Measurements from ENCODE around the gene WWC2.

The WWC2 gene

GRCh38 chr4:183327827-183328226 is 228.8 kb downstream of the WWC2 start:
- no peak overlapping the region for H3K4me3 ChIP-seq (replicated peaks; ENCODE audit: low read depth, low read length)
- TF ChIP-seq CTCF (IDR thresholded peaks at IDR 0.05; ENCODE audit: low read depth, low read length, missing control alignments), result no peak
- DNase-seq (ENCODE audit: extremely low read depth, low read depth), result no peak

GRCh38 chr4:183328832-183329231 is 229.8 kb downstream of the WWC2 start:
- no peak for DNase-seq (ENCODE audit: extremely low read depth, low read depth)
- no peak for TF ChIP-seq CTCF (IDR thresholded peaks at IDR 0.05; ENCODE audit: low read depth, low read length, missing control alignments)
- no peak overlapping the region for H3K4me3 ChIP-seq (replicated peaks; ENCODE audit: low read depth, low read length)

GRCh38 chr4:183329244-183329643 is 230.2 kb downstream of the WWC2 start:
- no peak overlapping the region for H3K4me3 ChIP-seq (replicated peaks; ENCODE audit: low read depth, low read length)
- no peak for TF ChIP-seq CTCF (IDR thresholded peaks at IDR 0.05; ENCODE audit: low read depth, low read length, missing control alignments)
- no peak for DNase-seq (ENCODE audit: extremely low read depth, low read depth)

- TF ChIP-seq CTCF (IDR thresholded peaks at IDR 0.05; ENCODE audit: low read depth, low read length, missing control alignments), result no peak
- no peak overlapping the region for H3K4me3 ChIP-seq (replicated peaks; ENCODE audit: low read depth, low read length)
- no peak for DNase-seq (ENCODE audit: extremely low read depth, low read depth)
Observed at GRCh38 chr4:183329954-183330742, 231.1 kb downstream of the WWC2 start.

GRCh38 chr4:183330841-183331240 is 231.8 kb downstream of the WWC2 start:
- TF ChIP-seq CTCF (IDR thresholded peaks at IDR 0.05; ENCODE audit: low read depth, low read length, missing control alignments), result no peak
- H3K4me3 ChIP-seq (replicated peaks; ENCODE audit: low read depth, low read length), result no peak overlapping the region
- DNase-seq (ENCODE audit: extremely low read depth, low read depth), result no peak

GRCh38 chr4:183332447-183332846 is 233.4 kb downstream of the WWC2 start:
- DNase-seq (ENCODE audit: extremely low read depth, low read depth), result no peak

More at GRCh38 chr4:183332447-183332846, 233.4 kb downstream of the WWC2 start:
- H3K4me3 ChIP-seq (replicated peaks; ENCODE audit: low read depth, low read length), result no peak overlapping the region
- TF ChIP-seq CTCF (IDR thresholded peaks at IDR 0.05; ENCODE audit: low read depth, low read length, missing control alignments), result no peak

Data from HFF-Myc (cell line).